ENCODE data around the gene KCNH1. TPM values are rescaled to one million over a fixed set of nuclear protein-coding genes. Genes with fewer than 3 reads are reported as not detected.

KCNH1 gene
- polyA plus RNA-seq, 1 donor from 2014 or later = 3.9 TPM

DNA sequence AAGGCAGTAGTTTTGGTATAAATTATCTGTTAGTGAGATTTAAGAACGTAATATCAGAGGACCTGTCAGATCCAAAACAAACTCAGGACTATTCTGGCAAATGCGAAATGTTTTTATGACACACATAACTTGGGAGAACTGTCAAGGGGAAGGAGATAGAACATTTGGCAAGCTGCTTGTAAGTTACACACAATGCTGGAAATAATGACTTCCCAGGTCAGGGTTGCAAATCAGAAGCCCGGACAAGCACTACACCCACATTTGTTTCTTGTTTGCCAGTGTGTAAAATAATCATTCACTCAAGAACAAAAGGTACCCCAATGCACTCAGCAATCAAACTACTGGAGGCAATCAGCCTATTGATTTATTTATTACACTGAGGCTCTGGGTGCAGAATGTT, 354.7 kb downstream of the KCNH1 start:
- Histone ChIP-seq H3K9me3 (ENCODE audit: low read length) (no peaks in the 10 kb centered on the region), H3K36me3 (ENCODE audit: insufficient read depth, low read length) (no peaks in the 10 kb centered on the region)
- TF ChIP-seq EP300 (conservative IDR thresholded peaks at IDR 0.05; ENCODE audit: poor library complexity, severe bottlenecking) (no peak), TAF1 (IDR thresholded peaks at IDR 0.05; ENCODE audit: low read depth) (no peak), CTCF (IDR thresholded peaks at IDR 0.05; ENCODE audit: poor library complexity, severe bottlenecking) (no peak), MXI1 (conservative IDR thresholded peaks at IDR 0.05; ENCODE audit: poor library complexity, severe bottlenecking) (no peak), POLR2AphosphoS5 (IDR thresholded peaks at IDR 0.05) (no peak), RAD21 (conservative IDR thresholded peaks at IDR 0.05) (no peak), EZH2 (IDR thresholded peaks at IDR 0.05; ENCODE audit: borderline replicate concordance, insufficient read depth, low read length, poor library complexity, severe bottlenecking) (no peak), SMC3 (conservative IDR thresholded peaks at IDR 0.05; ENCODE audit: poor library complexity) (no peak)
- TF ChIP-seq, protein P1, sequence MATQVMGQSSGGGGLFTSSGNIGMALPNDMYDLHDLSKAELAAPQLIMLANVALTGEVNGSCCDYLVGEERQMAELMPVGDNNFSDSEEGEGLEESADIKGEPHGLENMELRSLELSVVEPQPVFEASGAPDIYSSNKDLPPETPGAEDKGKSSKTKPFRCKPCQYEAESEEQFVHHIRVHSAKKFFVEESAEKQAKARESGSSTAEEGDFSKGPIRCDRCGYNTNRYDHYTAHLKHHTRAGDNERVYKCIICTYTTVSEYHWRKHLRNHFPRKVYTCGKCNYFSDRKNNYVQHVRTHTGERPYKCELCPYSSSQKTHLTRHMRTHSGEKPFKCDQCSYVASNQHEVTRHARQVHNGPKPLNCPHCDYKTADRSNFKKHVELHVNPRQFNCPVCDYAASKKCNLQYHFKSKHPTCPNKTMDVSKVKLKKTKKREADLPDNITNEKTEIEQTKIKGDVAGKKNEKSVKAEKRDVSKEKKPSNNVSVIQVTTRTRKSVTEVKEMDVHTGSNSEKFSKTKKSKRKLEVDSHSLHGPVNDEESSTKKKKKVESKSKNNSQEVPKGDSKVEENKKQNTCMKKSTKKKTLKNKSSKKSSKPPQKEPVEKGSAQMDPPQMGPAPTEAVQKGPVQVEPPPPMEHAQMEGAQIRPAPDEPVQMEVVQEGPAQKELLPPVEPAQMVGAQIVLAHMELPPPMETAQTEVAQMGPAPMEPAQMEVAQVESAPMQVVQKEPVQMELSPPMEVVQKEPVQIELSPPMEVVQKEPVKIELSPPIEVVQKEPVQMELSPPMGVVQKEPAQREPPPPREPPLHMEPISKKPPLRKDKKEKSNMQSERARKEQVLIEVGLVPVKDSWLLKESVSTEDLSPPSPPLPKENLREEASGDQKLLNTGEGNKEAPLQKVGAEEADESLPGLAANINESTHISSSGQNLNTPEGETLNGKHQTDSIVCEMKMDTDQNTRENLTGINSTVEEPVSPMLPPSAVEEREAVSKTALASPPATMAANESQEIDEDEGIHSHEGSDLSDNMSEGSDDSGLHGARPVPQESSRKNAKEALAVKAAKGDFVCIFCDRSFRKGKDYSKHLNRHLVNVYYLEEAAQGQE (IDR thresholded peaks at IDR 0.05; ENCODE audit: borderline replicate concordance) = no peak

DNA sequence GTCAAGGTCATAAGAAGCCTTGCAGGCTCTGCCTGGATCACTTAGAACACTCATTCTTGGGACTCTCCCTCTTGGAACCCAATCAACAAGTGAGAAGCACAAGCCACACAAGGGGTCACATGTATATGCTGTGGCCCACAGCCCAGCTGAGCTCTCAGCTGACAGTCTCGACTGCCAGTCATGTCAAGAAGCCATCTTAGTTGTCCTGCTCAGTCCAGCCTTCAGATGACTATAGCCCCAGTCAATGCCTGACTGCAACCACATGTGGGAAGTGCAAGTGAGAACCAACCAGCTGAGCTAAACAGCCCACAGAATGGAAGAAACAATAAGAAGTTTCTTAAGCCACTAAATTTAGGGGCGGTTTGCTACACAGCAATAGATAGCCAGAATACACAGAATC, 356.0 kb downstream of the KCNH1 start:
- H3K4me2 ChIP-seq (ENCODE audit: low read length) = no peak overlapping the region
- H3K4me3 ChIP-seq (ENCODE audit: low read length) = no peak overlapping the region
- no peak overlapping the region for H3K27ac ChIP-seq (ENCODE audit: low read length)
- H3K9ac ChIP-seq (ENCODE audit: low read length) = no peak overlapping the region
- H3K9me2 ChIP-seq (ENCODE audit: insufficient read depth, low read length) = no peaks in the 10 kb centered on the region
- no peak for TF ChIP-seq RAD21 (conservative IDR thresholded peaks at IDR 0.05)
- TF ChIP-seq SMC3 (conservative IDR thresholded peaks at IDR 0.05; ENCODE audit: poor library complexity) = no peak
- TF ChIP-seq EP300 (conservative IDR thresholded peaks at IDR 0.05; ENCODE audit: poor library complexity, severe bottlenecking) = no peak
- TF ChIP-seq, protein P1 (IDR thresholded peaks at IDR 0.05; ENCODE audit: borderline replicate concordance) = no peak
- TF ChIP-seq POLR2AphosphoS5 (IDR thresholded peaks at IDR 0.05) = no peak
- no peak for TF ChIP-seq EZH2 (IDR thresholded peaks at IDR 0.05; ENCODE audit: borderline replicate concordance, insufficient read depth, low read length, poor library complexity, severe bottlenecking)
- no peak for TF ChIP-seq MXI1 (conservative IDR thresholded peaks at IDR 0.05; ENCODE audit: poor library complexity, severe bottlenecking)
- TF ChIP-seq TAF1 (IDR thresholded peaks at IDR 0.05; ENCODE audit: low read depth) = no peak
- no peak for TF ChIP-seq CTCF (IDR thresholded peaks at IDR 0.05; ENCODE audit: poor library complexity, severe bottlenecking)
- H3K36me3 ChIP-seq (ENCODE audit: insufficient read depth, low read length) = no peaks in the 10 kb centered on the region
- no peak overlapping the region for H2AFZ ChIP-seq (ENCODE audit: low read depth, low read length)
- no peaks in the 10 kb centered on the region for H3K9me3 ChIP-seq (ENCODE audit: low read length)
- H4K20me1 ChIP-seq (ENCODE audit: insufficient read depth) = no peaks in the 10 kb centered on the region
- no peaks in the 10 kb centered on the region for H3K27me3 ChIP-seq (ENCODE audit: insufficient read depth, low read depth, low read length)
- H3F3A ChIP-seq (ENCODE audit: insufficient read depth, low read length, poor library complexity, severe bottlenecking) = no peaks in the 10 kb centered on the region
- no peaks in the 10 kb centered on the region for H3K79me2 ChIP-seq (replicated peaks; ENCODE audit: insufficient read depth, low read length)

More for the DNA sequence above, 354.7 kb downstream of the KCNH1 start:
- no peak overlapping the region for H3K27ac ChIP-seq (ENCODE audit: low read length)
- no peaks in the 10 kb centered on the region for H3K27me3 ChIP-seq (ENCODE audit: insufficient read depth, low read depth, low read length)
- no peaks in the 10 kb centered on the region for H3F3A ChIP-seq (ENCODE audit: insufficient read depth, low read length, poor library complexity, severe bottlenecking)
- H3K9ac ChIP-seq (ENCODE audit: low read length) = no peak overlapping the region
- H3K4me2 ChIP-seq (ENCODE audit: low read length) = no peak overlapping the region
- no peaks in the 10 kb centered on the region for H4K20me1 ChIP-seq (ENCODE audit: insufficient read depth)
- no peaks in the 10 kb centered on the region for H3K9me2 ChIP-seq (ENCODE audit: insufficient read depth, low read length)
- H2AFZ ChIP-seq (ENCODE audit: low read depth, low read length) = no peak overlapping the region
- no peaks in the 10 kb centered on the region for H3K79me2 ChIP-seq (replicated peaks; ENCODE audit: insufficient read depth, low read length)
- H3K4me3 ChIP-seq (ENCODE audit: low read length) = no peak overlapping the region

Measured in neural cell (in vitro differentiated cells).